HG02642 (cell line): ENCODE results near the gene FBLN1.

Source experiments
- ATAC-seq: cut with Tn5 transposase; IDR thresholded peaks from one replicate; pipeline ENCODE4 v1.9.1; 2021; ENCODE audit warnings: mild to moderate bottlenecking; ENCODE audit not compliant: unreplicated experiment, poor library complexity

FBLN1 gene

DNA sequence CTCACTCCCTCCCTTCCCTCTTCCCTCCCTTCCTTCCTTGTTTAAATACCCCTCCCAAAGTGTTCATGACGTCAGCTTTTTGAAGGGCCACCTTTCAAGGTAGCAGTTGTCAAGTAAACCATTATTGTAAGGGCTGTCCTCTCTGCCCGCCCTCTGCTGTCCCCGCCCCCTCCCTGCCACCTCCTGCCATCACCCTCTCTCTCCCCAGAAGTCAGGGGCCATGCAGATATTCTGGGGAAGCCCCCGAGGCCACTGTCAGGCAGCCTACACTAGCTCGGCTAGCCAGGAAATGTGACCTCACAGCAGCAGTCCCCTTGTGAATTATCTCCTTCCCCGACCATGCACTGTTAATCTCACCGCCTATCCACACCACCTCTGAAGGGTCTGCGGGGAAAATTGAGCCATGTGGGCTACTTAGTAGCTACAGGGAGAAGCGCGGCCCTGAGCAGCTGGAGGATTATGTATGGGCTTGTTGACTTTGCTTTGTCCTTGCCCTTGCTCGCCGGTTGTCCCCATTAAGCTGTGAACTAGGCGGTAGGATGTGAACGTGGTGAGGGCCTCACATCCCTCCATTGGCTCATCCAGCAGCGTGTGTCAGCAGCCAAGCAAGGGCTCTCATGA is 126.9 kb downstream of the FBLN1 start:
- no peak for ATAC-seq

- ATAC-seq = no peak
Observed at GRCh38 chr22:45630436-45630835, 127.8 kb downstream of the FBLN1 start.

DNA sequence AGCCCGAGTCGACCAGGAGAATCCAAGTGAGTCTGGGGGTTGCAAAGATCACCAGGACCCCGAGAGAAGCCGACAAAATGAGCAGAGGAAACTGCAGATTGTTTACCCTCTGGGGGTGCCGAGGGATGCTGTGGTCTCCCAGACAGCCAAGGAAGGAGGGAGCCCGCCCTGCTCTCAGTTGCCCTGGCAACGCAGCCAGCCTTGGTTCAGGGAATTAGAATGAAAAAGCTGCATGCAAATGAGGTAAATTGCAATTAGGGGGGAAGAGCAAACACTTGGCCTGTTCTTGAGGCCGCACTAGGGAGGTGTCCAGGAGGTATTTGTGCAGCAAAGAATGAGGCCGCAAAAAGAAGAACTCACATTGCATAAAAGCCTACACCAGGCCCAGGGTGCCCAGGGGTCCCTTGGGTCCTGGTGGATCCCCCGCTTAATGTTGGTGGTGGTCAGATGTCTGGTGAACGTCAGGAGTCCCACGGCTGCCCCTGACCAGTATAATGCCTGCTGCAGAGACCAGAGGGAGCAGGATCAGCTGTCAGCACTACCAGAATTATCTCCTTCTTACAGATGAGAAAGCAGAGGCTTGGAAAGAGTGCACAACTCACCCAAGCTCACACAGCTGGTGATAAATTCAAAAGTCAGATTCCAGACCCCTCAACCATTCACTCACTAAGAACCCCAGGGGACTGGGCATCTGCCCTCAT is 128.6 kb downstream of the FBLN1 start:
- no peak for ATAC-seq

DNA sequence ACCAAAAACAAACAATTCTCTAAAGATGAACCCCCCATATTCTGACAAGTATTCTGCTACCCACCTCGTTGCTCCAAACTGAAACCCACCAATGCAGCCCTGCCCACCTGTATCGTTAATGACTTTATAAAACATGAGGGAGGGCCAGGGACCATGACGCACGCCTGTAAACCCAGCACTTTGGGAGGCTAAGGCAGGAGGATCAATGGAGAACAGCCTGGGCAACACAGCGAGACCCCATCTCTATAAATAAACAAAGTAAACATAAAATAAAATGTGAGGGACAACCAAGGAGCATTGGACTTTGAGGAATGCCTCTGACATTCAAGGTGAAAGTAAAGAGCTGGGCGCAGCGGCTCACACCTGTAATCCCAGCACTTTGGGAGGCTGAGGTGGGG is 129.2 kb downstream of the FBLN1 start:
- ATAC-seq = no peak

DNA sequence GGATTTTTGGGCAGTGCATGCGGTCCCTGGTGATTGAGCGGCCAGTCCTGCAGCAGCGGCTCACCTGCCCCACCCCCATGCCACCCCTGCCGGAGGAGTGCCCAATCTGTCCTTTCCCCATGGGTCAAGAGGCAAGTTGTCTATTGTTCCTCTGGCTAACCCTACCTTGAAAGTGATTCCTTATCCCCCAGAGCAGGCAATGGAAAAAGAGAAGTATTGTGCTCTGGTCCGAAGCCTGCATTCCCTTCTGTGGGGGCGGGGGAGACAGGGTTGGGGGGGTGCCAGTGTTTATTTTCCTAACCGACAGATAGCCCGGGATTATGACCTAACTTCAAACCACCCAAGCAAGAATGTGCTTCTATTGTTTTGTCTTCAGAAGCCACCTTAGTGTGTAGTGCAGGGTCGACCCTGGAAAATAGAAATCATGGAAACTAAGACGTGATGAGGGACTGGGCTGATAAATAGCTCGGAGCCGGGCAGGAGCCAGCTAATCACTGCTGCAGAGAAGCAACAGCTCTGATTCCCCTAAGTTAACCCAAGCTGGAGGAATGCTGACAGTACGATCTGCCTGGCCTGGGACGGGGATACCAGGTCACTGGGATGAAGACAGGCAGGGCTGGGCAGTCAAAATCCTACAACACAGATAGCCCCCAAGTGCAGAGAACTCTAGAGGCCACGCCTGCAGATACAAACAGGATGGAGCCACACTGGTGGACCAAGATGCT is 130.3 kb downstream of the FBLN1 start:
- ATAC-seq = no peak

DNA sequence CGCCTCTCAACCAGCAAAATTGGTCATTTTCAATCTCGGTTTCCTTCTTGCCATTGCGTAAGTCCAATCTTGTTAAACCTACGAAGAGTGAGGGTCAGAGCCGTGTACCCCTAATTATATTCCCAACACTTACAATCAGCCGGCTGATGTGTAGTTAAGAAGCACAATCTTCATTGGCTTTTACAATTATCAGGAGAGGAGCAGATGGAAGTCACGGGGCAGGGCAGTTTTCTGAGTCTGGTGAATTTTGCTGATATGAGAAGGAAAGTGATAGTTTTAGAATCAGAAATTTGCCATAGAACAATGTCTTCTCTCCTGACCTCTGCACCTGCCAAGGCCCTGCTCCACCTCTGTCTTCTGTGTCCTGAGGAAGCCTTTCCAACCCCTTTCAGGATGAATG is 134.0 kb downstream of the FBLN1 start:
- ATAC-seq = no peak

- no peak for ATAC-seq
Observed at GRCh38 chr22:45638197-45638596, 135.5 kb downstream of the FBLN1 start.

DNA sequence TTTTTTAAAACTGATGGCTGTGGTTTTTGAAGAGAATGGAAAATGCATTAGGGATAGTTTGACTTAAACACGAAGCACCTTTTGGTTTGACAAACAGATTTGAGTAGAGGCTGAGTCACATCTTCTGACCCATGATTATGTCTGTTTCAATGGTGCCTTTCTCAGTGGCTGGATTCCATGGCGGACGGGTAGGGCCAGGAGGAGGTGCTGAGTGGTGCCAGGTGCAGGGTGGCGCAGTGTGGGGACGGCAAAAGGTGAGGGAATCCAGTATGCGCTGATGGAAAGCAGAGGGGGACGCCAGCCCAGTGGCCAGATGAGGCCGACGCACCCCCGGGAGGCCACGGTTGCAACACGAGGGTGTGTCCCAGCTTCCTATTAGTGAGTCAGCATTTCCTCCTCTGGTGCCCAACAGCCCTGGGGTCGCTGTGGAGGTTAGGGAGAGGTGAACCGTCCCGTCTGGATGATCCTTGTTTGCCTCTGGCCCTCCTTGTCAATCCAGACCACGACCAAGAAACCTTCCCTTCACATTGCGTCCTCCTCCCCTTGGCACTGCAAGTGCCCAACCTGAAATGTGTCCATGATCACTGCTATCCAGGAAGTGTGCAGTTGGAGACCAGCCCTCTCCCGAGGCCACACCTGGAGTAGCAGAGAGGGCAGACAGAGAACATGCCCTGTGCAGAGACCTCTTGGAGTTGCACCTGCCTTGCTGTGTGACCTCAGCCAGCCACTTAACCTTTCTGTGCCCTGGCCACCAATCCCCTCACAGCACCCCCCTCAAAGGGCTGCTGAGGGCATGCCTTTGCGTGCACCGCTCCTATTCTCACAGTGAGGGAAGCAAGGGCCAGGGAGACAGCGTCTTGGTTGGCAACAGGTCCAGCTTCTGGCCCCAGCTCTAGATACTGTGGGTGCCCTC is 136.4 kb downstream of the FBLN1 start:
- no peak for ATAC-seq

DNA sequence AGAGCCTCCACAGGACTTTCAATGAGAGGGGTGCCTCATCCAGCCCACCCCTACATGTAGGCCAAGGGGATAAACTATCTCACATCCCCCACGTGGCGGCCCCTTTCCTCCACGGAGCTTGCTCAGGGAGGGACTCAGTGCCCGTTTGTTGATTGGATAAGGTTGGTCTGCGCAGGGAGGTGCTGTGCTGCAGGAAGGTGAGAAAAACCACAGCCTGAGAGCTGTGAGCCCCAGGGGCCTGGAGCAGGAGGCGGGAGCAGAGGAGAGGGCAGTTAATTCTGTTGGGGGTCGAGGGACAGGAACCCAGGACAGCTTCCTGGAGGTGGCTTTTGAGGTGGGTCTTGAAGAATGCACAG is 137.0 kb downstream of the FBLN1 start:
- no peak for ATAC-seq

- no peak for ATAC-seq
Observed at GRCh38 chr22:45640291-45640940, 137.7 kb downstream of the FBLN1 start.

DNA sequence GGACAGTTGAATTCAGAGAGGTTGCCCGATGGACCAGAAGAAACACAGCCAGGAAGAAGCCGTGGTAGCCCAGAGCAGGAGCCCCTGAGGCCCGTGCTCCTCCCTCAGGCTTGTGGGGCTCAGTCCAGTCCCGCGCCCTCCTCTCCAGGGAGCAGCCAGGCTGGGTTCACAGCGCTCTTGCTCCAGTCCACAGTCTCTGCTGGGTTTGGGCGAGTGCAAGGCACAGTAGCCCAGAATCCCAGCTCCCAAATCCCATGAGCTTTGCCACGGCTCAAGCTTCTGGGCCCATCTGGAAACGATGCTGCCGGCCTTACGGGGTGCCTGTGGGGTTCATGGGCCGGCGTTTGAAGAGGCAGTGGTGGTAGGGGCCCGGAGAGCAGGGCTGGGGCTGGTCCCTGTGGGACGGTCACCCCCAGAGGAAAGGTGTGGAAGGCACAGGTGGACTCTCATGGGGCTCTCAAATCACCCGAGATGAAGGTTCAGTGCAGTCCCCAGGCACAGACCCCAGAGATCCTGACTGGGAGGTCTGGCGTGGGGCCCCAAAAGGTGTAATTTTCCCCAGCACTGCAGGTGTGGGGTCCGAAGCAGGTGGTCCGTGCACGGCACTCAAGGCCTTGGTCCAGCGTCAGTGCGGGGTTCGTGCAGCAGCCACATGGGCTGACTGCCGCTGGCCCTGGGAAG is 138.4 kb downstream of the FBLN1 start:
- no peak for ATAC-seq

GRCh38 chr22:45642986-45643385 is 140.3 kb downstream of the FBLN1 start:
- ATAC-seq = no peak

DNA sequence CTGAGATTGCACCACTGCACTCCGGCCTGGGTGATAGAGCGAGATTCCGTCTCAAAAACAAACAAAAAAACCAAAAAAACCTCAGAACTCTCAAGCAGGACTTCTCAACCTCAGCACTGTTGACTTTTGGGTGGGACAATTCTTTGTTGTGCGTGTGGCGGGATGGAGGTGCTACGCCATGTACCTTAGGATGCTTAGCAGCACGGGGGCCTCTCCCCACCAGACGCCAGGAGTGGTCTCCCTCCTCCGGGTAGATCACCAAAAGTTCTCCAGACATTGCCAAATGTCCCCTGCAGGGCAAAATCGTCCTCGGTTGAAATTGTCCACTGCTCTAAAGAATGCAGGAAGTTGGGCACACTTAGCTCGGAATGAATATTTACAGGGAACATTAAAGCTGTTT is 142.0 kb downstream of the FBLN1 start:
- no peak for ATAC-seq

- ATAC-seq = no peak
Observed at GRCh38 chr22:45645150-45645525, 142.5 kb downstream of the FBLN1 start.

DNA sequence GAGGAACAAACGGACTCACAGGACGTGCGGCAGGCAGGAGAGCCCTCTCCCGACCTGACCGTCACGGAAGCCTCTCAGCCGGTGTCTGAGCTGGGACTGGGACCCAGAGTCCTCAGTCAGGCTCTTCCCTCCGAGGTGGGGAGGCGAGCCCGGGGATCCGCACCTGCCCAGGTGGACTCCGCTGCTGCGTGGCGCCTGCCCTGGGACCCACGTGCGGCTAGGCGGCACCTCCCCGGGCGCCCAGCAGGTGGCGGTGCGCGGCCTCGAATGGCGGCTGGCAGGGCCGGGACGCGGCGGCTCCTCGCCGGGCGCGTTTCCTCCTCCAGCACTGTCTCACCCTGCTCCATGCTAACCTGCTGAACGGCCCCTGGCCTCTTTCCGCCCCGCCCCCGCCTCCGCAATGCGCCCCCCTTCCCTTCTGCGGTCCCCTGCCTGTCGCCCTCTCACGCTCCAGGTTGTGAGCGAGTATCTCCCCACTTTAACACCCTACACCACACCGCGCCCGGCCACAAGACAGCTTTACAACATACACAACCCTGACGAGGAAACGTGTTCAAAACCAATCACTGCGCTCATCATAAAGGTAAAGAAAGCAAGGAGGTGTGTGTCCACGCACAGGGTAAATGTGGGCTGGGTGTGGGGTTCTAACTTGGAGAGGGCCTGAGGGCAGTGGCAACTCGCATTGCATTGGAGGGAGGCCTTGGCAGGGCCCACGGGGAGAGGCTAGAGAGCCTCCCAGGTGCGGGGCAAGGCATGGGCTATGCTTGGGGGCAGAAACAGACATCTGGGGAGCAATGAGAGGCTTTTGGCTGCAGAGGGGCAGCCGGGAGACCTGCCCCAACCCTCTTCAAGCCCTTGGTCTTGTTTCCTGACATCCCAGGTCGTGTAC is 143.1 kb downstream of the FBLN1 start:
- ATAC-seq = peak; percentile 68

DNA sequence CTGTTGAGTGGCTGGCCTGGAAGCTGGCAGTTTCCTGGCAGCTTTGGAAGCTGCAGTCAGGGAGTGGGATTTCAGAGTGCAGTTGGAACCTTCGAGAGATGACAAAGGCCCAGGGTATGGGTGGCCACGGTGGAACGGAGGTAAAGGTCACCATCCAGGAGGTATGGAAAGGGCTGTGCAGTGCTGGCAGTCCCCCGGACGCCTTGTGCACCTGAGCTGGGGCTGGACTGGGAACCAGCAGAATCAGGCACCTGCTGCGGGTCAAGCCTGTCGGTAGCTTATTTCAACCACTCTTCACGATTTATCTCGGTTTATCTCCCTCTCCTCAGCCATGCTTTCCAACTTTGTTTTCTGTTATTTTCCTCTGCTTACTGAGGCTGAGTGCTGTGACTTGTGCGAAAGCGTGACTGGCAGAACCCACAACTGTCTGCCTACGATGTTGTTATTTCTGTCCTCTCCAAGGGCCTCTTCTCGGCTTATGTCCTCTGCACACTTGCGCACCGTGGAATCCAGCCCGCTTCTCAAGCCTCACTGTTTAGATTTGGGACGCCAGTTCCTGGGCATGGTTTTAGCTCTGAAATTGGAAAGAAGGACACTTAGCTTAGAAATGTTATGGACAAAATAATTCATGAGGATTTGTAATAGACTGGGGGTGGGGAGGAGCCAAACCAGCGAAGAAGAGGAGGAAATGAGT is 145.0 kb downstream of the FBLN1 start:
- no peak for ATAC-seq

GRCh38 chr22:45648301-45649117 is 145.8 kb downstream of the FBLN1 start:
- no peak for ATAC-seq
